ENCODE data around the gene CEP250.

DNA sequence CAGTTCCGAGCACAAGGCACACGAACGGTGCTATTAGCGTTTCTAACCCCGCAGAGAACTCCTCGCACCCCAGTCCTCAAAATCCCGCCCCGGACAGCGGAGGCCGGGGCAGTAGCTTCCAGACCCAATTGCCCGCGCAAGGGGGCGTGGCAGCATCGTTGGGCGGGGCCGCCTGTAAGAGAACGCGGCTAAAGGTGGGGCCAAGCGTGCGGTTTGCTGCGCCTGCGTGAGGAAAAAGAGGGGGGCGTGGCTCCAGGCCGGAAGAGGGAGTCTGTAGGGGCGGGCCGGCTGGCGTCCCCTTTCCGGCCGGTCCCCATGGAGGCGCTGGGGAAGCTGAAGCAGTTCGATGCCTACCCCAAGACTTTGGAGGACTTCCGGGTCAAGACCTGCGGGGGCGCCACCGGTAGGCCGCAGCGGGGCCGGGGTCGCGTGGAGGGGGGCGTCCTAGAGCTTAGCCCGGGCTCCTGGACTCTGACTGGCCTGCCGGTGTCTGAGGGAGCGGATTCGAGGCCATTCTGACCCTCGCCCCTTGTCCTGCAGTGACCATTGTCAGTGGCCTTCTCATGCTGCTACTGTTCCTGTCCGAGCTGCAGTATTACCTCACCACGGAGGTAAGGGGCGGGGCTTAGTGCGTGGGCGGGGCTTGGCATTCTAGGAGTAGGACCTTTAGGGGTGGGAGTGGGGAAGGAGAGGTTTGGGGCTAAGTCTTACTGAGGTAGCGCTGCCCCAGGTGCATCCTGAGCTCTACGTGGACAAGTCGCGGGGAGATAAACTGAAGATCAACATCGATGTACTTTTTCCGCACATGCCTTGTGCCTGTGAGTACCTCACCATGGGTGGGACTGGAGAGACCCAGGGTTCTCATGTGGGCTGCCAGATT, 86.6 kb downstream of the CEP250 start, which contains the start of gene ERGIC3:
- TF ChIP-seq EZH2 (IDR thresholded peaks at IDR 0.05; ENCODE audit: low read length) = no peak
- TF ChIP-seq, protein P1, sequence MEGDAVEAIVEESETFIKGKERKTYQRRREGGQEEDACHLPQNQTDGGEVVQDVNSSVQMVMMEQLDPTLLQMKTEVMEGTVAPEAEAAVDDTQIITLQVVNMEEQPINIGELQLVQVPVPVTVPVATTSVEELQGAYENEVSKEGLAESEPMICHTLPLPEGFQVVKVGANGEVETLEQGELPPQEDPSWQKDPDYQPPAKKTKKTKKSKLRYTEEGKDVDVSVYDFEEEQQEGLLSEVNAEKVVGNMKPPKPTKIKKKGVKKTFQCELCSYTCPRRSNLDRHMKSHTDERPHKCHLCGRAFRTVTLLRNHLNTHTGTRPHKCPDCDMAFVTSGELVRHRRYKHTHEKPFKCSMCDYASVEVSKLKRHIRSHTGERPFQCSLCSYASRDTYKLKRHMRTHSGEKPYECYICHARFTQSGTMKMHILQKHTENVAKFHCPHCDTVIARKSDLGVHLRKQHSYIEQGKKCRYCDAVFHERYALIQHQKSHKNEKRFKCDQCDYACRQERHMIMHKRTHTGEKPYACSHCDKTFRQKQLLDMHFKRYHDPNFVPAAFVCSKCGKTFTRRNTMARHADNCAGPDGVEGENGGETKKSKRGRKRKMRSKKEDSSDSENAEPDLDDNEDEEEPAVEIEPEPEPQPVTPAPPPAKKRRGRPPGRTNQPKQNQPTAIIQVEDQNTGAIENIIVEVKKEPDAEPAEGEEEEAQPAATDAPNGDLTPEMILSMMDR (optimal IDR thresholded peaks at IDR 0.05 in 1 of 3, IDR thresholded peaks at IDR 0.05 in 1 of 3, conservative IDR thresholded peaks at IDR 0.05 in 1 of 3; ENCODE audit: extremely low read depth in 1 of 3, insufficient read depth in 2 of 3, low read length in 3 of 3) = no peak
